H1 (cell line): ENCODE results near the gene TUBGCP3. TPM values are rescaled to one million over a fixed set of nuclear protein-coding genes. Genes with fewer than 3 reads are reported as not detected.

Experiments
- CTCF ChIA-PET: fragments of 300-600 bp; sonication (Branson Sonifier 250); formaldehyde crosslinking; loops from one replicate; lab custom pipeline; 2021; ENCODE audit not compliant: partially characterized antibody; lab: Charles Lee
- POLR2A ChIA-PET: fragments of 300-600 bp; sonication (Branson Sonifier 250); formaldehyde crosslinking; loops from one replicate; lab custom pipeline; 2021; ENCODE audit warnings: inconsistent platforms; ENCODE audit not compliant: partially characterized antibody; lab: Charles Lee
- DNase-seq, 2 experiments: peaks; one replicate each; pipeline versions ENCODE4 v3.0.0 to v3.0.0-alpha.2; 2010 to 2022; ENCODE audit warnings: low spot score in 2 of 2, low read depth in 1 of 2, mixed read lengths in 1 of 2
- FAIRE-seq: peaks from 2 replicates; lab custom pipeline; 2011; peaks lifted over from hg19 to GRCh38; lab: Jason Lieb, UNC
- H2AFZ ChIP-seq: 2 replicates; pipeline ENCODE4 v1.8.1; 2012; ENCODE audit warnings: low read length, inconsistent platforms
- H2AK5ac ChIP-seq: 2 replicates; pipeline ENCODE4 v1.6.1; 2013; ENCODE audit warnings: low read depth, low read length
- H2BK120ac ChIP-seq: replicated peaks from 2 replicates; pipeline ENCODE3; 2013; ENCODE audit warnings: low read depth, low read length, inconsistent platforms
- H2BK12ac ChIP-seq: 2 replicates; pipeline ENCODE4 v1.6.1; 2013; ENCODE audit warnings: low read depth, low read length
- H2BK15ac ChIP-seq: 2 replicates; pipeline ENCODE4 v1.6.1; 2013; ENCODE audit warnings: low read length
- H2BK20ac ChIP-seq: 2 replicates; pipeline ENCODE4 v1.6.1; 2013; ENCODE audit warnings: low read length
- H2BK5ac ChIP-seq: 2 replicates; pipeline ENCODE4 v1.6.1; 2013; ENCODE audit warnings: low read depth, low read length
- H3K14ac ChIP-seq: 2 replicates; pipeline ENCODE4 v1.6.1; 2013; ENCODE audit warnings: inconsistent platforms; ENCODE audit not compliant: insufficient read length
- H3K18ac ChIP-seq: 2 replicates; pipeline ENCODE4 v1.6.1; 2013; ENCODE audit warnings: low read length; ENCODE audit errors: extremely low read depth
- H3K23ac ChIP-seq: 2 replicates; pipeline ENCODE4 v1.6.1; 2013; ENCODE audit warnings: inconsistent platforms; ENCODE audit not compliant: insufficient read length
- H3K23me2 ChIP-seq: 2 replicates; pipeline ENCODE4 v1.6.1; 2013; ENCODE audit warnings: low read depth, low read length
- H3K27ac ChIP-seq: 2 replicates; pipeline ENCODE4 v1.6.1; 2011; ENCODE audit warnings: low read depth, low read length, inconsistent platforms
- H3K27me3 ChIP-seq, 4 experiments: replicated peaks in 1 of 4; 1 replicate in 1 of 4; 2 replicates in 3 of 4; pipeline versions ENCODE4 v1.6.1 to v1.8.1; 2011 to 2013; ENCODE audit warnings: low read length in 3 of 4, mild to moderate bottlenecking in 3 of 4, inconsistent platforms in 2 of 4, mixed read lengths in 2 of 4, moderate library complexity in 1 of 4; ENCODE audit not compliant: control insufficient read depth in 3 of 4, insufficient read depth in 3 of 4; ENCODE audit errors: extremely low read depth in 1 of 4
- H3K36me3 ChIP-seq, 4 experiments: 2 replicates each; pipeline versions ENCODE4 v1.6.1 to v1.8.1; 2011 to 2013; ENCODE audit warnings: mild to moderate bottlenecking in 4 of 4, low read length in 3 of 4, moderate library complexity in 2 of 4, control low read depth in 1 of 4, inconsistent platforms in 1 of 4; ENCODE audit not compliant: insufficient read depth in 4 of 4, control insufficient read depth in 2 of 4
- H3K4ac ChIP-seq: replicated peaks from 2 replicates; pipeline ENCODE3; 2013; ENCODE audit warnings: low read length, low read depth, mixed read lengths, inconsistent platforms; ENCODE audit not compliant: insufficient read length
- H3K4me1 ChIP-seq, 4 experiments: replicated peaks in 1 of 4; 1 replicate in 1 of 4; 2 replicates in 3 of 4; pipeline versions ENCODE4 v1.6.1 to v1.8.1; 2011 to 2013; ENCODE audit warnings: low read length in 3 of 4, inconsistent platforms in 2 of 4, mixed read lengths in 1 of 4; ENCODE audit not compliant: insufficient read depth in 4 of 4, control insufficient read depth in 3 of 4
- H3K4me2 ChIP-seq, 2 experiments: 2 replicates each; pipeline versions ENCODE4 v1.6.1 to v1.8.1; 2011 to 2013; ENCODE audit warnings: low read depth in 2 of 2, low read length in 2 of 2, control low read depth in 1 of 2, inconsistent platforms in 1 of 2, mild to moderate bottlenecking in 1 of 2; ENCODE audit not compliant: insufficient read depth in 1 of 2
- H3K4me3 ChIP-seq, 4 experiments: fragments of 200-600, 300-600 bp in 1 of 4; sonication (generic), shearing (Covaris generic), sonication (Bioruptor Twin) in 1 of 4; 2 replicates each; pipeline versions ENCODE4 v1.5.1 to v1.8.1; 2011 to 2016; ENCODE audit warnings: low read length in 4 of 4, low read depth in 3 of 4, control low read depth in 2 of 4, inconsistent platforms in 2 of 4, mild to moderate bottlenecking in 2 of 4, mixed read lengths in 1 of 4, moderate library complexity in 1 of 4; ENCODE audit not compliant: insufficient read depth in 2 of 4; ENCODE audit errors: extremely low read depth in 1 of 4
- H3K56ac ChIP-seq: replicated peaks from 2 replicates; pipeline ENCODE3; 2013; ENCODE audit warnings: low read depth, mild to moderate bottlenecking, mixed read lengths, low read length, inconsistent platforms; ENCODE audit not compliant: insufficient read length
- H3K79me1 ChIP-seq: 2 replicates; pipeline ENCODE4 v1.6.1; 2013; ENCODE audit warnings: low read depth, low read length, control low read depth
- H3K79me2 ChIP-seq, 2 experiments: 2 replicates each; pipeline versions ENCODE4 v1.6.1 to v1.8.1; 2012 to 2013; ENCODE audit warnings: low read length in 2 of 2, mild to moderate bottlenecking in 2 of 2, inconsistent platforms in 1 of 2; ENCODE audit not compliant: insufficient read depth in 2 of 2, control insufficient read depth in 1 of 2
- H3K9ac ChIP-seq, 4 experiments: replicated peaks in 1 of 4; 1 replicate in 1 of 4; 2 replicates in 3 of 4; pipeline versions ENCODE4 v1.6.1 to v1.8.1; 2011 to 2013; ENCODE audit warnings: low read depth in 3 of 4, low read length in 3 of 4, control low read depth in 2 of 4, mild to moderate bottlenecking in 2 of 4, moderate library complexity in 2 of 4, inconsistent platforms in 1 of 4; ENCODE audit errors: extremely low read depth in 1 of 4
- H3K9me3 ChIP-seq, 2 experiments: 2 replicates each; pipeline versions ENCODE4 v1.6.1 to v1.8.1; 2012 to 2013; ENCODE audit warnings: mild to moderate bottlenecking in 2 of 2, moderate library complexity in 2 of 2, control low read depth in 1 of 2, inconsistent platforms in 1 of 2, low read depth in 1 of 2, low read length in 1 of 2, mixed read lengths in 1 of 2; ENCODE audit not compliant: insufficient read depth in 2 of 2
- H4K20me1 ChIP-seq, 2 experiments: replicated peaks in 1 of 2; 2 replicates each; pipeline versions ENCODE3 to v1.8.1; 2011 to 2013; ENCODE audit warnings: inconsistent platforms in 2 of 2, low read length in 2 of 2, mild to moderate bottlenecking in 1 of 2; ENCODE audit not compliant: insufficient read depth in 2 of 2, control insufficient read depth in 1 of 2
- H4K5ac ChIP-seq: 2 replicates; pipeline ENCODE4 v1.6.1; 2013; ENCODE audit warnings: low read length, low read depth, mixed read lengths, inconsistent platforms; ENCODE audit not compliant: insufficient read length
- H4K8ac ChIP-seq: 2 replicates; pipeline ENCODE4 v1.8.0; 2013; ENCODE audit warnings: mild to moderate bottlenecking, moderate library complexity, low read length, inconsistent platforms; ENCODE audit not compliant: insufficient read depth; ENCODE audit errors: extremely low read depth
- H4K91ac ChIP-seq: replicated peaks from 2 replicates; pipeline ENCODE3; 2013; ENCODE audit warnings: low read length, mixed read lengths, inconsistent platforms; ENCODE audit not compliant: insufficient read length
- BRCA1 ChIP-seq: IDR thresholded peaks from 2 replicates; pipeline ENCODE4 v1.6.1; 2012; ENCODE audit warnings: low read depth, low read length, improper control_type of control experiment
- GABPA ChIP-seq: IDR thresholded peaks from 2 replicates; pipeline ENCODE4 v1.6.1; 2011; ENCODE audit warnings: mild to moderate bottlenecking, low read length, moderate library complexity, borderline replicate concordance; ENCODE audit not compliant: insufficient read depth
- NRF1 ChIP-seq: IDR thresholded peaks from 2 replicates; pipeline ENCODE4 v1.6.1; 2011; ENCODE audit warnings: mild to moderate bottlenecking, low read depth, low read length, improper control_type of control experiment
- PHF8 ChIP-seq: fragments of 200-600 bp; sonication (generic); conservative IDR thresholded peaks from 2 replicates; pipeline ENCODE4 v1.7.1; 2012; ENCODE audit warnings: low read depth, mild to moderate bottlenecking, inconsistent platforms, low read length, moderate library complexity
- POU5F1 ChIP-seq: IDR thresholded peaks from 2 replicates; pipeline ENCODE4 v1.6.1; 2011; ENCODE audit warnings: low read depth, mild to moderate bottlenecking, low read length, moderate library complexity
- RAD21 ChIP-seq, 2 experiments: IDR thresholded peaks in 1 of 2; conservative IDR thresholded peaks in 1 of 2; 2 replicates each; pipeline ENCODE4 v1.6.1; 2011; ENCODE audit warnings: low read depth in 2 of 2, low read length in 2 of 2, improper control_type of control experiment in 1 of 2, inconsistent platforms in 1 of 2, mild to moderate bottlenecking in 1 of 2, moderate library complexity in 1 of 2
- SAP30 ChIP-seq: fragments of 300-600 bp; sonication (generic); IDR thresholded peaks from 2 replicates; pipeline ENCODE4 v1.7.1; 2012; ENCODE audit warnings: low read length, moderate library complexity, mild to moderate bottlenecking, inconsistent platforms; ENCODE audit not compliant: insufficient read depth, insufficient replicate concordance
- WGBS, 2 experiments: shearing (Covaris generic) in 1 of 2; methylation state at CpG; one replicate each; pipeline versions ENCODE4 v1.1.6 to v1.1.7; 2013 to 2015; ENCODE audit warnings: low lambda C conversion rate in 2 of 2, mixed read lengths in 2 of 2, inconsistent platforms in 1 of 2, low coverage in 1 of 2, missing lambda C conversion rate in 1 of 2; ENCODE audit not compliant: insufficient replicate concordance in 2 of 2, insufficient coverage in 1 of 2, insufficient read length in 1 of 2; ENCODE audit errors: extremely low coverage in 1 of 2, missing lambda C conversion rate in 1 of 2; 5-methylcytosine and 5-hydroxymethylcytosine counted together
- polyA plus RNA-seq, 7 experiments: library from polyadenylated mRNA; depleted of rRNA in 3 of 7; stranded (reverse) in 5 of 7; unstranded in 2 of 7; fragments of >200 nt in 5 of 7; fragments of 200-250 nt in 2 of 7; gene quantifications; 1 replicate in 5 of 7; 2 replicates in 1 of 7; 4 replicates in 1 of 7; pipeline versions ENCODE4 v1.2.1 to v1.2.3, GENCODE V29; 2011 to 2013; ENCODE audit warnings: missing spikeins in 2 of 7, mixed read lengths in 2 of 7
- total RNA-seq: library from RNA; stranded (reverse); fragmentation: NEBNext Ultra II Directional; extraction: Animal tissue kit (Norgen Biotek cat#: 25700); gene quantifications from 2 replicates; pipeline ENCODE4 v1.2.1, GENCODE V29; 2021

Gene TUBGCP3
- total and polyA plus RNA-seq, 2 of the 8 experiments (the other 6 are each of a cell fraction or from before 2014, with no cell fraction given) = 27.0 to 31.7 TPM

GRCh38 chr13:112446867-112447266 is 141.1 kb downstream of the TUBGCP3 start:
- Histone ChIP-seq H3K23ac (no peak overlapping the region), H3K56ac (no peak overlapping the region), H3K4me3 (no peak overlapping the region), H3K36me3 (no peaks in the 10 kb centered on the region), H3K14ac (no peak overlapping the region), H3K4ac (no peak overlapping the region), H4K91ac (no peak overlapping the region), H3K79me2 (no peaks in the 10 kb centered on the region), H2AK5ac (no peak overlapping the region), H3K23me2 (no peaks in the 10 kb centered on the region), H3K4me2 (no peak overlapping the region), H4K20me1 (no peaks in the 10 kb centered on the region), H3K27ac (no peak overlapping the region), H4K5ac (no peak overlapping the region), H4K8ac (no peak overlapping the region; the same call in 1 of the 2 replicates), H2BK5ac (no peak overlapping the region), H3K9ac (no peak overlapping the region), H2BK20ac (no peak overlapping the region), H3K18ac (no peak overlapping the region), H2BK15ac (no peak overlapping the region), H2AFZ (no peak overlapping the region), H3K79me1 (no peaks in the 10 kb centered on the region), H3K27me3 (peaks cover 0 to 3% (median under 1%) of the 10 kb centered on the region in 4 experiments; a peak in 2 of 7 replicates), H2BK12ac (no peak overlapping the region), H3K9me3 (no peaks in the 10 kb centered on the region), H2BK120ac (no peak overlapping the region), H3K4me1 (peaks cover 0 to 4% (median 1%) of the 10 kb centered on the region in 4 experiments; a peak in 2 of 7 replicates)
- FAIRE-seq = no peak
- ChIA-PET POLR2A (interaction anchor here (1.5 kb wide), 1 partner anchor 142 kb away, joined by 3 read pairs; the partner anchor contains the start of gene TUBGCP3), CTCF (interaction anchor here (0.8 kb wide), 1 partner anchor 260 kb away, joined by 3 read pairs; no protein-coding TSS in a partner anchor)
- WGBS, 2 experiments = no CpG with 5 or more reads among the region's 14 CpGs
- DNase-seq = no peak
- TF ChIP-seq GABPA (no peak), POU5F1 (no peak), PHF8 (no peak), SAP30 (no peak), NRF1 (no peak), BRCA1 (no peak), RAD21 (IDR thresholded peaks at IDR 0.05 in 1 of 2, conservative IDR thresholded peaks at IDR 0.05 in 1 of 2; ENCODE audit: low read depth in 2 of 2, low read length in 2 of 2) (no peak)
